ENCODE data around the gene OXTR.
"Not testable (repeated sequence)": the region's sequence is repeated elsewhere in the genome, so short reads cannot be mapped to it uniquely, and the experiment has no call there.

OXTR gene

DNA sequence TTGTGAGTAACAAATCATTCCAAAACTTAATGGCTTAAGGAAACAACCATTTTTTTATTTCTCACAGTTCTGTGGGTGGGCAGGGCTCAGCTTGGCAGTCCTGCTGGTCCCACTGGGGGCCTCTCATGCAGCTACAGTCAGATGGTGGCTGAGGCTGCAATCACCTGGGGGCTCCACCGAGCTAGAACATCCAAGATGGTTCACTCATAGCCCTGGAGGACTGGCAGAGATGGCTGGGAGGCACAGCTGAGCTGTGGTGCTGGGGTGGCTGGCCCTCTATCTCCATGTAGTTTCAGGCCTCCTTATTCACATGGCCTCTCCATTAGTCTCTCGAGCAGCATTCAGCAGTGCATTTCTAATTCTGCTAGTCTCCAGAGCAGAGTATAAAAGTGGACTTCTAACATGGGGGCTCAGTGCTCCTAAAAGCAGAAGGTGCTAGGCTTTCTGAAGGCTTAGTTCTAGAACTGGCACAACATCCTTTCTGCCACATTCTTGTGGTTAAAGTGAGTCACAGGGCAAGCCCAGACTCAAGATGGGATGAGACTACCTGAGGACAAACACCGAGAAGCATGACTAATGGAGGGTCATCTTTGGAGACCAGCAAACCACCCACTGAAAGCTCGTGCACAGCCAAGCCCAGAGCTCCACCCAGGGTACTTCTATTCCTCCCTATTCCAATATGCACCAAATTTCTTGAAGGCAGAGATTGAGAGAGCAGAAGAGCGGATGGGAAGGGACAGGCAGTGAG is 29.5 kb downstream of the OXTR start:
- DNase-seq = no peak

DNA sequence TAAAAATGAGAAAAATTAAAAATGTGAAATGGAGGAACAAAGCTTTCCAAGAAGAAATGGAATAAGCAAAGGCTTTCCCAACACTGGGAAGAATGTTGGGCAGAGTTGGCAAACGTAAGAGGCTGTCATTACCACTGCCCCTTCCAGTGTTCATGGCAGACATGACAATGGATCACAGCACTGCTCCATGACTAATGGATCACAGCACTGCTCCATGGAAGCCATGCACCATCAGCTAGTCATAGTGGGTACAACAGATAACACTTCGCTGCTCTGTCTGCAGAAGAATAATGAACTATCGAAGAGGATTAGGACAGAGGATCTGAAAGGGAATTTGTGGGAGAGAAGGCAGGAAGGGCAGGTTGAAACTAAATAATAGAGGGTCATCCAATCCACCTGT is 30.8 kb downstream of the OXTR start:
- DNase-seq = no peak

DNA sequence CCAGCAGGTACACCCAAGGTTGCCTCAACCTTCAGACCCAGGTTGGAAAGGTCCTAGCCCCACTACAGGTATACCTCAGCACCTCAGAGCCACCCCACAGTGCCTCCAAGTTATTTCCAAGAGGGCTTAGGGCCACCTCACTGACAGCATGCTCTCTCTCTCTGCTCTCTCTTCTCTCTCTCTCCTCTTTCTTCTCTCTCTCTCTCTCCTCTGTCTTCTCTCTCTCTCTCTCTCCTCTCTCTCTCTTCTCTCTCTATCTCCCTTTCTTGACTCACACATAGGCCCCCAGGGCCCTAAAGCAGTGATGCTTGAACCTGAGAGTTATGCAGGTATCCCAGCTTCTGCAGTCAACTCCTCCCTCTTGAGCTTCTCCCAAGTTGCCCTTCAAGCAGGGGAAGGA is 31.6 kb downstream of the OXTR start:
- DNase-seq = no peak

DNA sequence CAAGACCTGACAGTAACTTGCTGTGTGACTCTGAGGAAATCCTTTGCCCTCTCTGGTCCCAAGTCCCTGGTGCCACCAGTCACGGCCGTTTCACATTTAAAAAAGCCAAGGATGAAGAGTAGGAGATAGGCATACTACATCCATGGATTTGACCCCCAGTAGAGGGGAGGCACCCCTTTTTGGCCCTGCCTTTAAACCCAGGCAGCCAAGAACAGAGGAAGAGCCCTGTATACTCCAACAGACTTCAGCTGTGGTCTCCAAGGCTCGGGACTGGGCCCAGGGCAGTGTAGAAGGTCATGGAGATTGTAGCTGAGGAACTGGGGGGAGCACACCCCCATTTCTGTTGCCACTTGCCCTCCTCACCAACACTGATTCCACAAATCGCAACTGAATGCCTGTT is 32.1 kb downstream of the OXTR start:
- DNase-seq = no peak

DNA sequence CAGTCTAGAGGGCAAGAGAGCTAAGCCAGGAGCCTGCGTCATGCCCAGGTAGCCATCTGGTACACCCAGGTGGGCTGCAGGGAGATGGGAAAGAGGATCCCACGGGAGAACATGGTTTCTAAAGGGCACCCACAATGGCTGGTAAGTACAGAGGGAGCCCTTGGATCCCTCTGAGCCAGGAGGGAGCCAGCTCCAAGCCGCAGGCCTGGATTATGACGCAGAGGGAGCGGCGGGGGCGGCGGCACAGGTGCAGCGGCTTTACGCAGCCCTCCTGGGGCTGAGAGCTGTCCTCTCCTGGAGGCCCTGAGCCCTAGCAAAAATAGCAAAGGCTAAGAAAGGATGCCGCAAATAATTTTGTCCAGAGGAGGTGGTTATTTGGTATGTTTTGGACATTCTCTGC is 33.0 kb downstream of the OXTR start:
- no peak for DNase-seq

DNA sequence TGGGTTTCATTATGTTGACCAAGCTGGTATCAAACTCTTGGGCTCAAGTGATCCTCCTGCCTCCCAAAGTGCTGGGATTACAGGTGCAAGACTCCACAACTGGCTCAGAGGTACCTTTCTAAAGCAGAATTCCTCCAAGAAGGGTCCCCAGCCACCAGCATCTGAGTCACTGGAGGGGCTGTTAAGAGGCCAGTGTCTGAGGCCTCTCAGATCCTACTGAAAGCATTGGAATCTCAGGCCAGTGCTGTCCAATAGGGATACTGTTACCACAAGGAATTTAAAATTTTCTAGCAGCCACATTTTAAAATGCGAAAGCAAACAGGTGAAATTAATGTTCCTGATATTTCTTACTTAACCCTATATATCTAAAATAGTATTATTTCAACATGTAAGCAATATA is 34.5 kb downstream of the OXTR start:
- DNase-seq = no peak

DNA sequence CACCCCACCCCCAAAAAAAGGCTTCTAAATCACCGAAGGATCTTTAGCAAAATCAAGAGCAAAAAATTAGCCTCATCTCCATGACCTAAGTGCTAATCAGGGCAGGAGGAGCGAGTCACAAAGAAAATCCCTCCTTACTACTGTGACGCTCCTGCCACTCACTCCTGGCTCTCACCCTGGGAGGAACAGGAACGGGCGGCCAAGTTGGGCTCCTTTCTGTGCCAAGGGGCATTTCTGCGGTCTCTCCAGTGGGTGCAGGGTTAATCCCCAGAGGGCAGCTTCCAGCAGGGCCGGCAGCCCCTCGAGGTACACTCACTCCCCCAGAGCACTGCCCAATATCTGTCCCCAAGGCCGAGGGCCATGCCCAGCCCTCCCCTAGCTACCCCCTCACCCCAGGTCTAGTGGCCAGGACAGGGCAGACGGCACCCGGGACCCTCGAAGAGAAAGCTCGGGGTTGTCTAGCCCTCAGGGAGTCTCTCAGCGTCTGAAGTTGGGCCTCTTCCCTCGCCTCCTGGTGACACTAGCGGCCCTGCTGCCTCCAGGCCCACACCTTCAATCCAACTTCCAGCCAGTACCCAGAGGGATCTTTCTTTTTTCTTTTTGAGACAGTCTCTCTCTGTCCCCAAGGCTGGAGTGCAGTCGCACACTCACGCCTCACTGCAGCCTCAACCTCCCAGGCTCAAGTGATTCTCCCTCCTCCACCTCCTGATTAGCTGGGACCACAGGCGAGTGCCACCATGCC is 35.1 kb downstream of the OXTR start:
- DNase-seq = no peak

DNA sequence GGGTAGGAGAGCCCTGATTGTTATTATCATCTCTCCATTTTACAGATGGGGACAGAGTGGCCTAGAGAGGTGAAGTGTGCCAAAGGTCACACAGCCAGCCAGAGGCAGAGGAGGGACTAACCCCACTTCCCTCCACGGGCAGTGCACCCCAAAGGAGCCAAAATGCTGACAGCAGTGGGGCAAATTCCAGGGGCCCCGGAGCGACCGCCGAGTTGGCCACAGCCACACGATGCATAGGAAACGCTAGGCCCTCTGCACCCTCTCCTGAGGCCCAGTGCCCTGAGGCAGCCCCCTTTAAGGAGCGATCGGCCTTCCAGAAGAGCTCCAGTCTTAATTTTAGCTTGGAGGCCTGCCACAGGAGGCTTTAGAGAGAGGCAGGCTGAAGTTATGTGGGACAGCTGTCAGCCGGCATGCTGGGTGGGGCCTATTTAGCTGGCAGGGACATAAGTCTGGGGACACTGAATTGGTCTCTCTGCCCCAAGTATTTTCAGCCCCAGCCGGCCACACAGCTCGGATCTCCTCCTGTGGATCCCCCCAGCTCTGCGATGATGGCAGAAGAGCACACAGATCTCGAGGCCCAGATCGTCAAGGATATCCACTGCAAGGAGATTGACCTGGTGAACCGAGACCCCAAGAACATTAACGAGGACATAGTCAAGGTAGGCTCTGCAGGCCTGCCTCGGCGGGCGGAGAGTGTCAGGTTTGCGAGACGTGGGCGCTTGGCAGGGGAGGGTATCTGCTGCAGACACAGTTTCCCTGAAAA is 35.9 kb downstream of the OXTR start, which contains the start of gene CAV3:
TSS of gene CAV3 (plus strand) at position 471 of the 763 bp plus-strand sequence. CDS start at position 546, 75 bp downstream.
- no peak for DNase-seq

DNA sequence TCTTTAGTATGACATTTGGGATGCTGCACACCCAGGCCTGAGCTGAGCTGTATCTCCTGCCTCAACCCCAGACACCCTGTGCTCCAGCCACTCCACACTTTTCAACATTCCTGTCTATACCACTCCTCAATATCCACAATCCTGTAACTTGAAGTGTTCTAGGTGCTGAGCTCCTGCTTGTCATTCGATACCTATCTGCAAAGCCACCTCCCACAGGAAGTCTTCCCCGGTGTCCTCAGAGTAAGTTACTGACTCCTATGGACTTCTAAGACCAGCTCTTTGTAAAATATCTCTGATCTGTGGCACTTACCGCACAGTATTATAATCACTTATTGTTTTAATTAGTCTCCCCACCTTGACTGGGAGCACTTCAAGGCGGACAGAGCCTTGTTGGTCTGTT is 37.0 kb downstream of the OXTR start:
- no peak for DNase-seq

DNA sequence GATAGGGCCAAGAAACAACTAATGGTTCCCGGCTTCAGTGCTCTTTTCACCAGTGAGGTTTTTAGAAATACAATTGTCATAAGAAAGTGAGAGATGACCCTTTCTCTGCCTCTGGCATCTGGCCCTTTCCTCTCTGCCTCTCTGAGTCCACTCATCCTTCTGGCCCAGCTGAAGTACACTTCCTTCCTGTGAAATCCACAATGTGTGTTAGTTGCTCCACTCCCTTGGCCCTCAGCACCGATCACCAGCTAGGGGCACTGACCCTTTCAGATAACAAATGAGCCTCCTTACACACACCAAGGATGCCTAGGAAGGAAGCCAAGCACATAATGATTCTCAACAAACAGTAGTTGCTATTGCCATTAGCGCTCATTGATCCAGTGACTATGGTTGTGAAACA is 38.8 kb downstream of the OXTR start:
- no peak for DNase-seq

DNA sequence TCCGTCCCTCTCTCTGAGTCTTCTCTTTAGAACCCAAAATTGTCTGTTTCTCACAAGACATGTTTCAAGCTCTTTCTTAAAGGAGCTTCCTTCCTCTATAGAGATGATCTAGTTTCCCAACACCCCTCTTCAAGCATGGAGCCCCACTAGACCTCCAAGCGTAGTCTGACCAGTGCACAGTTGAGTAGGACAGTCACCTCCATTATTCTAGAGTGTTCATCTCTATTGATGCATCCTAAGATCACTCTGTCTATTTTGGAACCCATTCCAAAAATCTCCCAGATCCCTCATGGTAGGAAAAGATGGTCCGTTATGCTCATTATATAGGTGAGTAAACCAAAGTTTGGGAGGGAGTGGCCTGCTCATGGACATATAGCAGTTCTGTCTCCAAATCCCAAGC is 39.9 kb downstream of the OXTR start:
- no peak for DNase-seq

DNA sequence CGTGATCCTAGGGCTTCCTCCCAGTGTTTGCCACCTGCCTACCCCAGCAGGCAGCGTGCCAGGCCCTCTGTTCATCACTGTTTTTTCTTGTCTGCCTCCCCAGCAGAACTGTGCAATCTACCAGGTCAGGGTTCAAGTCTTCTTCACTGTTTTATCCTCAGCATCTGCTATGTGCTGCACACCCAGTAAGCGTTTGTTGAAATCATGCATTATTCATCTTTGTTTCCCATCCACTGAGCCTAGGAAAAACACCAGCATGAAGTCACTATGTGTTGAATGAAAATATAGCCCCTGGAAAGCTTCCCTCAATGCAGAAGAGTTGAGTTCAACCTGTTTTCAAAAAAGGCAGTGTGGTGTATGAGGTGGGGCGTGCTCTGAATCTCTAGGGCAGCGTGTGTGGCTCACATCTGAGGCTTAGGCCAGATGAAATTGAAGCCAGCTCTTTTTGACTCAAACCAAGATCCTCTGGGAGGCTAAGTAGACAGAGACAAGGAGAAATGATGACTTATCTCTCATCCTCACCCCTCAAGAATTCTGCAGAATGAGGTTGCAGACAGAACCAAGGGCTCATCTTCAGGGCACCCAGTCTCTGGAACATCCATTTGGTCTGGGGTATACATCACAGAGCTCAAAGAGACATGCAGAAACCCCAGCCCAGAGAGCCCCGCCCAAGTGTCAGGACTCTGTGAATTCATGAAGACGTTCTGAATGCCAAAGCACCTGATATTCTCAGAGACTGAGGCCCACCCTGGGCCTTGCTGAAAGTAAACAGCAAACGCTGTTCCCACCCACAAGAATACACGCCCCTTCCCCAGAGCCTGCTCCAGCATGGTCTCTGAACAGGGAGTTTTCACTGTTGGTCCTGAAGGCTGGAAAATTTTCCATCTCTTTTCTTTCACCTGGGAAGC is 41.6 kb downstream of the OXTR start:
- DNase-seq = no peak

DNA sequence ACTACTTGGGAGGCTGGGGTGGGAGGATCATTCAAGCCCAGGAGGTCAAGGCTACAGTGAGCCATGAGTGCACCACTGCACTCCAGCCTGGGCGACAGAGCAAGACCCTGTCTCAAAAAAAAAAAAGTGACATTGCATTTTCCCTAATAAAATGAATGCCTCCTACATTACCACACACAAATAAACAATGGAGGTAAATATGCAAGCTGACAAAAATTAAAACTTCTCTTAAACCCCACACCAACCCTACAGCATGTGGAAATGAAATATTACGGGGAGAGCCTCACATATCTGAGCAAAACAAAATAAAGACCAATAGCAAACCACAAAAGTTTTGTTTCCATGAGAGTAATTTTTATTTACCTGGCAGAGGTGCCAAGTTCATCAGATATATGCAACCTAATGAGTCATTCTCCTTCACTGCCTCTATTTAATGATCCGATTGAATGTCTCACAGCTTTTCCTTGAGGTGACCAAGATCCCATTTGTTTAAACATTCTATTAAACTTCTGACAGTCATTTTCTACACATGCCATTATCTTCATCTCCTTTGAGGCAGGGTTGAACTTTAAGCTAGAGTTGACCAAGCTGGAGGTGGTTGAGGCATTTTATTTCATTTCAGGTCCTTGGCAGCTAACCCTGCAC is 45.2 kb downstream of the OXTR start:
- DNase-seq = no peak

DNA sequence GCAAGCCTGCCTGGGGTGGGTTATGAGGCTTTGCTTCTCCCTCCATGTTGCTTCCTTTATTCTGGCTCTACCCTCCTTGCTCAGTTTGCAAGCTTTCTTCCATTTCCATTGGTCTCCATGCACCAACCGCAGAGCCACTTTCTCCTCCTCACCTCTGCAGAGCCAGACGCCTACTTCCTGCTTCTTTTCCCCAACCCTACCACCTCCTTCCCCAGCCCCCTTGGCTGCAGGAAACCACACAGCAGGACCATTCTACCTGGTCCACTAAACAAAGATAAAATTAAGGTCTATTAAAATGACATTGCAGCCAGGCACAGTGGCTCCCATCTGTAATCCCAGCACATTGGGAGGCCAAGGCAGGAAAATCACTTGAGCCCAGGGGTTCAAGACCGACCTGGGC is 45.8 kb downstream of the OXTR start:
- no peak for DNase-seq

DNA sequence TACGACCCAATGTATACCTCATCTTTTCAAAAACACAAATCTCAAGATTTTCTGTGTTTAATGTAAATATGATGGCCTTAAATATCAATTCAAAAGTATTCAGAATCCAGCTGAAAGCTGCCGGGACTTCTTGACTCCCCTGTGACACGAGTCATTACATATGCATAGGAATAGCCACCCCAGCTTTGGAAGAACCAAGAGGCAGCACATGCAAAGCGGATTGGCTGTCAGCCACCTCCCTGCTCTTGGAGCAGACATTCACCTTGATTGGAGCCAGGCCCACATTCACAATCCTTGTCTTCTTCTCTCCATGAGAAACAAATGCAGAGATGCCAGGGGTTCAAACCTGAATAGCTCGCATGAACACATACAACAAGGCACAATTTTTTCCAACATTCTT is 46.6 kb downstream of the OXTR start:
- no peak for DNase-seq

DNA sequence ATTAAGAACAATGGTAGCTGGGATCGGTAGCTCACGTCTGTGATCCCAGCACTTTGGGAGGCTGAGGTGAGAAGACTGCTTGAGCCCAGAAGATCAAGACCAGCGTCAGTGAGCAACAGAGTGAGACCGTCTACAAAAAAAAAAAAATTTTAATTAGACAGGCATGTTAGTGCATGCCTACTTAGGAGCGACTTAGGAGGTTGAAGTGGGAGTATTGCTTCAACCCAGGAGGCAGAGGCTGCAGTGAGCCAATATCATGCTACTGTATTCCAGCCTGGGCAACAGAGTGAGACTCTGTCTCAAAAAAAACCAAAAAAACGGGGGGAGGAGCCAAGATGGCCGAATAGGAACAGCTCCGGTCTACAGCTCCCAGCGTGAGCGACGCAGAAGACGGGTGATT is 53.7 kb downstream of the OXTR start:
- not testable (repeated sequence) for DNase-seq

DNA sequence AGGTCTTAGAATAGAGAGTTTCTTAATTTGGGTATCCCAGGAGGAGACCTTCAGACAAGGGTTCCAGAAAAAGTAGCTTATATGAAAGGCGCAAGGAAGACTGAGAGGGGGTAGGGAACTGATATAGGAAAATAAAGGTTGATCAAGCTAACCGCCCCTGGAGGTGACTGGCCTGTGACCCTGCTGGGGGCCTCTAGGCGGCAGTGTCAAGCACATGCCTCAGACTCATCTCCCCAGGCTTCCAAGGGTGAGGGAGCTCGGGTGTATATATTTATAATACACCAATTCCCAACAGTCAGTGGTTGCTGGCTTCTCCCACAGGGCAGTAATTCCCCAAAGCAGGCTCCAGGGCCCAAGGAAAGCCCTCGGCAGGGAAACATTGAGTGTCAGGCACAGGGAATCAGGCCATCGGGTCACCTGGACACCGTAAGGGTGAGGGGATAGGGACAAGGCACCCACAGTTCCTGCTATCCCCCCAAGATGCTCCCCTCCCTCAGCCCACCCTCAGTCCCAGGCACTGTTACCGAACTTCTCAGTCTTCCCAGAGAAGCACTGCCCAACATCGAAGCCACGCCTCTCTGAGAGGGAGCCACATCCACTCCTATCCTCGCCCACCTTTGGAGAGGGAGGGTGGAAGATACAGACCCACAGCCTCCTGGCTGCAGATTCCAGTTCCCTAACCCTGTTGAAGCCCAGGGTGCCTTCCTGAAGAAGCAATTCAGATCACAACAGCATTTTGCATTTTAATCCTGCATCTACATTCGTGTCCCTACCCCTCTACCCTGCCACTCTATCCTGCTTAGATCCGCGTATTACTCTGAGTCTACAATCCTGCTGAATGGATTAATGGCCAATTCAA is 55.3 kb downstream of the OXTR start:
- DNase-seq = no peak

DNA sequence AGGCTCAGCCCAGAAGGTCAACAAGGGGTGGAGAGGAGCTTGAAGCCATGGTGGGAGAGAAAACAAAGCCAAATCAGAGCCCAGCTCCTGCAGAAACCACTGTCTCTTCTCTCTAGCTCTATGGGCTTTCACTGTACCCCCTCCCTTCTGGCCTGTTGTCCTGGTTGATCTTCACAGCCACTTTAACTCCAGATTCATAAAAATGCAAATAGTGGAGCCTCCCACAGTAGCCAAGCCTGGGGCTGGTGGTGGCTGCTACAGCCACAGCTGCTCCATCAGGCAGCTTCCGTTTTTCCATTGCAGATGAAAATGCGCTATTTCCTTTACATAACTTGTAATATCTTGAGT is 56.5 kb downstream of the OXTR start:
- DNase-seq = no peak

DNA sequence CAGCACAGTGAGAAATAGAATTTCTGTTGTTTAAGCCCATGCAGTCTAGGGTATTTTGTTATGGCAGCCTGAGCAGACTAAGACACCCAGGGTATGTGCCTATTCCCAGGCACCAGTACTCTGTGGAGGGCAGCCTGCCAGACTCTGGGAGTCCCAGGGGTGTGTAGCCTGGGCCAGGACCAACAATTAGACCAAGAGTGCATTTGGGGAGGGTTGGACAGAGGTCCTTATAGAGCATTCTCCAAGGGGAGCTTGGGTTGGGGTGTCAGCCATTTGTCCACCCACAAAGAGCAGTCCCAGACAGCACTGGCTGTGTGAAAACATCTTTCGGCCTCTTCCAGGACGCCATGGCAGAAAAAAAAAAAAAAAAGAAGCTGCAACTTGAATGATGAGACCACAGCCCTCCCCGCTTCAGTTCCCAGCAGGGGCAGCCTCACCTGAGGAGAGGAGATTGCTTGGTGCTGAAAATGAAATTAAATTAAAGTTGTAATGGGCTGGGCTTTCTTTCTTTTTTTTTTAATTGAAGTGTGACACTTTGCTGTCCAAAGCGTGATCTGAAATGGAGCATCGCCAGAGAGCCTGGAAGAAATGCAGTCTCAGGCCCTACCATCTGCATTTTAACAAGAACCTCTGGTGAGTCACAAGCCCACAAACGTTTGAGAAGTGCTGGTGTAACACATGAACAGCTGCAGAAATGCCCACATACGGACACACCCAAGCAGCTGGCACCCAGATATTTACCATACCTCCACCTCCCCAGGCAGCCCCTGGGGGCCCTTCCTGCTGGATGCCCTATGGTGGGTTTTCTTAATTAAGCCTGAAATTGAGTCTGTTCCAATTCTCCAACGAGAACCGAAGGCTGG is 57.1 kb downstream of the OXTR start:
- DNase-seq = no peak

DNA sequence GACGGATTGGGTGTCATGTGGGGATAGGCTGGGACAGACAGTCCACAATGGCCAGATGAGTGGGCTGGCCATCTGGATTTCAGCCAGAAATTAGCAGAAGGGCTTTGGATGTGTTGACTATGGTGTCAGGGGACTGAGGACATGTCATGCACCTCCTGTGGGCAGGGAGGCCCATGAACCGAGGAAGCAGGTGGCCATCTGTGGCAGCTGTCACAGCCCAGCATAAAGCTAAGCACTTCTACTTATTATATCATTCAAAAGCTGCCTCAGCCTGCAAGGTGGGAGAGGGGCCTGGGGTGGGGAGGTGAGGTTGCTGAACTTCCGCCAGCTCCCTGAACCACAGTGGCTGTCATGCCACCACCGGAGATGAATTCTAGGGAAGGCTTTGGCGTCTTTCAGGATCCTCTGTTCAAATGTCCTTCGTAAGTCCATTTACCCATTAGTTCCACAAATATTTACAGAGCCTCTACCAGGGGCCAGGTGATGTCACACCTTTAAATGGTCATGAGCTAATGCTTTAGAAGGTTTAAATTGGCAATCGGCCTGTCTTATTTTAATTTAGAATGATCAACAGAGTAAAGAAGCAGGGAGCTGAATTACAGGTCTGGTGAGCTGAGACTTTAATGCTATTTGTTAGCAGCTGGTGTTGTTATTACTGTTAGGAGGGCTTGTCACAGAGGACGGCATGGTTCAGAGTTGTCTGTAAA is 59.5 kb downstream of the OXTR start:
- no peak for DNase-seq
